HCT116 (cell line): Measurements from ENCODE around the gene ITGAV. TPM values are rescaled to one million over a fixed set of nuclear protein-coding genes. Genes with fewer than 3 reads are reported as not detected.

ENCODE experiments used
- ATAC-seq: fragments of 200-7000 bp; cut with Tn5 transposase; 2 replicates; pipeline ENCODE4 v1.9.1; 2020; ENCODE audit warnings: mild to moderate bottlenecking, moderate library complexity
- BruUV-seq: library from RNA; stranded (reverse); fragments of 400-500 nt; replicated peaks from 2 replicates; lab custom pipeline; 2021; lab: Mats Ljungman, UMichigan
- CTCF ChIA-PET: fragments of 300-600 bp; sonication (Branson Sonifier 250); formaldehyde crosslinking; loops from one replicate; lab custom pipeline; 2021; ENCODE audit warnings: antibody characterized with exemption; lab: Charles Lee
- POLR2A ChIA-PET: fragments of 300-600, 350-600 bp; sonication (Branson Sonifier 250); formaldehyde crosslinking; loops from one replicate; lab custom pipeline; 2021; ENCODE audit warnings: antibody characterized with exemption; lab: Charles Lee
- RAD21 ChIA-PET, 2 experiments: fragments of 300-600 bp; sonication (Branson Sonifier 250); formaldehyde crosslinking; loops; one replicate each; lab custom pipeline; 2023; ENCODE audit warnings: low total read pairs in 2 of 2; ENCODE audit not compliant: uncharacterized antibody in 2 of 2, unreplicated experiment in 2 of 2, low non-redundant PET in 1 of 2; lab: Charles Lee
- DNase-seq: peaks from one replicate; pipeline ENCODE4 v3.0.0-alpha.2; 2010; ENCODE audit warnings: low read depth, low spot score
- H2AFZ ChIP-seq: fragments of 200-600 bp; shearing (Covaris generic), sonication (generic); 2 replicates; pipeline ENCODE4 v1.6.1; 2017; ENCODE audit warnings: low read depth, mixed run types, mixed read lengths, antibody characterized with exemption, low read length; ENCODE audit not compliant: poor library complexity, severe bottlenecking
- H3K27ac ChIP-seq: 2 replicates; pipeline ENCODE4 v1.5.1; 2012; ENCODE audit warnings: low read depth, low read length
- H3K27me3 ChIP-seq: fragments of 200-600 bp; sonication (generic); 2 replicates; pipeline ENCODE4 v1.6.1; 2016; ENCODE audit warnings: mixed run types, low read length, mixed read lengths; ENCODE audit not compliant: insufficient read depth
- H3K36me3 ChIP-seq, 2 experiments: fragments of 200-500 bp in 1 of 2; fragments of 200-600 bp in 1 of 2; sonication (Bioruptor generic) in 1 of 2; sonication (generic) in 1 of 2; 2 replicates each; pipeline versions ENCODE4 v1.5.1 to v1.6.1; 2014 to 2016; ENCODE audit warnings: low read length in 2 of 2, inconsistent platforms in 1 of 2, mixed read lengths in 1 of 2, mixed run types in 1 of 2; ENCODE audit not compliant: insufficient read depth in 2 of 2, control insufficient read depth in 1 of 2
- H3K4me1 ChIP-seq, 2 experiments: fragments of 200-600 bp in 1 of 2; sonication (generic) in 1 of 2; 2 replicates each; pipeline versions ENCODE4 v1.5.1 to v1.6.1; 2012 to 2017; ENCODE audit warnings: low read length in 2 of 2, inconsistent platforms in 1 of 2, mild to moderate bottlenecking in 1 of 2, mixed read lengths in 1 of 2, mixed run types in 1 of 2, moderate library complexity in 1 of 2; ENCODE audit not compliant: insufficient read depth in 2 of 2, control insufficient read depth in 1 of 2
- H3K4me2 ChIP-seq: fragments of 200-600 bp; sonication (generic); 2 replicates; pipeline ENCODE4 v1.6.1; 2017; ENCODE audit warnings: mixed run types, low read length, mixed read lengths
- H3K4me3 ChIP-seq, 2 experiments: fragments of 200-600 bp in 1 of 2; sonication (generic) in 1 of 2; replicated peaks in 1 of 2; 2 replicates each; pipeline ENCODE4 v1.5.1; 2011 to 2016; ENCODE audit warnings: low read length in 2 of 2, control low read depth in 1 of 2, low read depth in 1 of 2, mild to moderate bottlenecking in 1 of 2, mixed read lengths in 1 of 2, mixed run types in 1 of 2
- H3K79me2 ChIP-seq: fragments of 200-600 bp; sonication (generic); 2 replicates; pipeline ENCODE4 v1.6.1; 2017; ENCODE audit warnings: mild to moderate bottlenecking, mixed run types, low read length, moderate library complexity, mixed read lengths; ENCODE audit not compliant: insufficient read depth
- H3K9ac ChIP-seq: fragments of 200-600 bp; sonication (generic); 2 replicates; pipeline ENCODE4 v1.6.1; 2016; ENCODE audit warnings: low read length, mixed read lengths
- H3K9me2 ChIP-seq: fragments of 200-600 bp; sonication (generic), shearing (Covaris generic); 2 replicates; pipeline ENCODE4 v1.6.1; 2017; ENCODE audit warnings: mixed run types, mild to moderate bottlenecking, moderate library complexity; ENCODE audit not compliant: insufficient read depth
- H3K9me3 ChIP-seq, 2 experiments: fragments of 200-500 bp in 1 of 2; fragments of 200-600 bp in 1 of 2; sonication (Bioruptor generic) in 1 of 2; sonication (generic) in 1 of 2; 2 replicates each; pipeline ENCODE4 v1.6.1; 2014 to 2017; ENCODE audit warnings: low read length in 2 of 2, mixed read lengths in 2 of 2, inconsistent platforms in 1 of 2, low read depth in 1 of 2, mild to moderate bottlenecking in 1 of 2, mixed run types in 1 of 2, moderate library complexity in 1 of 2; ENCODE audit not compliant: control insufficient read depth in 1 of 2, insufficient read depth in 1 of 2
- H4K20me1 ChIP-seq: fragments of 200-600 bp; sonication (generic), shearing (Covaris generic); 2 replicates; pipeline ENCODE4 v1.6.1; 2017; ENCODE audit warnings: mixed run types, mild to moderate bottlenecking, moderate library complexity; ENCODE audit not compliant: insufficient read depth
- ATF3 ChIP-seq: IDR thresholded peaks from 2 replicates; pipeline ENCODE4 v1.6.1; 2012
- CBX3 ChIP-seq: IDR thresholded peaks from 2 replicates; pipeline ENCODE4 v1.6.1; 2012; ENCODE audit warnings: low read depth
- CEBPB ChIP-seq: IDR thresholded peaks from 2 replicates; pipeline ENCODE4 v1.6.1; 2012; ENCODE audit warnings: low read depth
- EGR1 ChIP-seq: IDR thresholded peaks from 2 replicates; pipeline ENCODE4 v1.6.1; 2012; ENCODE audit warnings: low read depth
- ELF1 ChIP-seq: IDR thresholded peaks from 2 replicates; pipeline ENCODE4 v1.6.1; 2012; ENCODE audit warnings: low read depth, borderline replicate concordance
- EZH2 ChIP-seq: fragments of 200-600 bp; sonication (generic); IDR thresholded peaks from 2 replicates; pipeline ENCODE4 v1.6.1; 2017; ENCODE audit warnings: antibody characterized with exemption, mixed run types
- FOSL1 ChIP-seq: IDR thresholded peaks from 2 replicates; pipeline ENCODE4 v1.6.1; 2012; ENCODE audit warnings: low read depth
- JUND ChIP-seq: IDR thresholded peaks from 2 replicates; pipeline ENCODE4 v1.6.1; 2012
- POLR2A ChIP-seq: IDR thresholded peaks from 2 replicates; pipeline ENCODE4 v1.7.0; 2011; ENCODE audit warnings: borderline replicate concordance; ENCODE audit not compliant: insufficient read depth, insufficient read length; ENCODE audit errors: extremely low read depth
- POLR2AphosphoS5 ChIP-seq: IDR thresholded peaks from 2 replicates; pipeline ENCODE4 v1.6.1; 2011; ENCODE audit warnings: mild to moderate bottlenecking, low read depth, low read length, moderate library complexity
- RAD21 ChIP-seq: IDR thresholded peaks from 2 replicates; pipeline ENCODE4 v1.6.1; 2012; ENCODE audit warnings: low read depth, mild to moderate bottlenecking
- REST ChIP-seq: IDR thresholded peaks from 2 replicates; pipeline ENCODE4 v1.6.1; 2012; ENCODE audit warnings: low read depth
- SP1 ChIP-seq: IDR thresholded peaks from 2 replicates; pipeline ENCODE4 v1.6.1; 2012; ENCODE audit warnings: low read depth
- SRF ChIP-seq: IDR thresholded peaks from 2 replicates; pipeline ENCODE4 v1.6.1; 2012; ENCODE audit warnings: low read depth
- TCF7L2 ChIP-seq: IDR thresholded peaks from 2 replicates; pipeline ENCODE4 v1.7.0; 2011; ENCODE audit warnings: borderline replicate concordance, inconsistent platforms; ENCODE audit not compliant: insufficient read depth, insufficient read length; ENCODE audit errors: extremely low read depth
- YY1 ChIP-seq: IDR thresholded peaks from 2 replicates; pipeline ENCODE4 v1.6.1; 2011; ENCODE audit warnings: low read length, low read depth, moderate library complexity, mild to moderate bottlenecking; ENCODE audit not compliant: insufficient replicate concordance; ENCODE audit errors: extremely low read depth
- ZFX ChIP-seq: fragments of 450-650 bp; IDR thresholded peaks from 2 replicates; pipeline ENCODE4 v1.6.1; 2017
- ZNF274 ChIP-seq: fragments of 200-500 bp; sonication (Bioruptor generic); IDR thresholded peaks from 2 replicates; pipeline ENCODE4 v1.6.1; 2014; ENCODE audit warnings: mild to moderate bottlenecking, low read depth, low read length, inconsistent platforms
- intact Hi-C: fragments of 100-400 bp; cut with micrococcal nuclease; formaldehyde crosslinking; loops from 2 replicates; pipeline ENCODE4 v1.10.0; 2022
- total RNA-seq: library from RNA; stranded (reverse); gene quantifications from one replicate; pipeline ENCODE4 v1.2.1, GENCODE V29; 2021; ENCODE audit not compliant: unreplicated experiment
- TF ChIP-seq, protein P1 (sequence below): IDR thresholded peaks from 2 replicates; pipeline ENCODE4 v1.6.1; 2011; ENCODE audit warnings: mild to moderate bottlenecking, low read length, moderate library complexity; ENCODE audit not compliant: insufficient replicate concordance; ENCODE audit errors: extremely low read depth
- TF ChIP-seq, protein P2 (sequence below): IDR thresholded peaks from 2 replicates; pipeline ENCODE4 v1.6.1; 2012

The ITGAV gene
- total RNA-seq, 1 experiment from 2014 or later = 36.3 TPM

DNA sequence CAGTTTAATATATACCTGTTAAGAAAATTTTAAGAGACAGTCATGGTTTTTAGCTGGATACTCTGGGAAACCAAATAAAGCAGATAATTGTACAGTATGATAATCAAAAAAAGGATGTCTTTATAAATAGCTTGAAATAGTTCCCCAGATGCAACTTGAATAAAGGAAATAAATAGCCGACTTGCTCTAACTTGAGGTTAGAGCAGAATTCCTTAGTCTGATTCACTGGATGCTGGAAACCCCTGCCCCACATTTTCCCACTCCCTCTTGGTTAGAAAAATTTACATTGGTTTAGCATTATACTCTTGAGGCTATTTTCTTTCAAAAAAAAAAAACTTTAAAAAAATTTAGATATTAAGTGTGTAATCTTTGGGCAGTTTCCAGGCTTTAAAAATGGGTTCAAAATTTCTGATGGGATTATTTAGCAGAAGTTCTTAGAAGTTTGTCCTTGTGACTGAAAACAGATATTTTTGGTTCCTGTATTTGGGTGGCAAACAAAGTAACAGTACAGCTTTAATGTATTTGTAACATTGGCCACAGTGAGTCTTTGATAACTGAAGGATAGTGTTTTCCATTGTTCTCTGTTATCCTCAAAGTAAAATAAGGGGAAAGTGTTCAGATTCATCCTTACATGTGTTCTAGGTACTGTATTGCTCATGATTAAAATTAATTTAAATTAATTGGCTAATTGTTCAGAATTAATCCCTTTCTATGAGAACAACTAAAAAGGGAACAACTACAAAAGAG is 39.6 kb downstream of the ITGAV start:
- Histone ChIP-seq H3K4me1 (no peaks in the 10 kb centered on the region), H3K79me2 (no peaks in the 10 kb centered on the region), H4K20me1 (no peaks in the 10 kb centered on the region), H3K27ac (no peak overlapping the region), H3K9ac (no peak overlapping the region), H3K9me2 (no peaks in the 10 kb centered on the region), H3K27me3 (no peaks in the 10 kb centered on the region), H2AFZ (no peak overlapping the region), H3K4me2 (no peak overlapping the region), H3K4me3 (no peak overlapping the region), H3K36me3 (no peaks in the 10 kb centered on the region), H3K9me3 (no peaks in the 10 kb centered on the region)
- DNase-seq = no peak
- CTCF ChIA-PET = no interaction called here
- POLR2A ChIA-PET = no interaction called here
- no peak for ATAC-seq
- TF ChIP-seq ATF3 (no peak), FOSL1 (no peak), SRF (no peak), ZNF274 (no peak), JUND (no peak), ZFX (no peak), RAD21 (no peak), SP1 (no peak), CBX3 (no peak), EZH2 (no peak), POLR2A (no peak), TCF7L2 (no peak), CEBPB (no peak), ELF1 (no peak), EGR1 (no peak), REST (no peak), YY1 (no peak), POLR2AphosphoS5 (no peak)
- TF ChIP-seq, protein P1, sequence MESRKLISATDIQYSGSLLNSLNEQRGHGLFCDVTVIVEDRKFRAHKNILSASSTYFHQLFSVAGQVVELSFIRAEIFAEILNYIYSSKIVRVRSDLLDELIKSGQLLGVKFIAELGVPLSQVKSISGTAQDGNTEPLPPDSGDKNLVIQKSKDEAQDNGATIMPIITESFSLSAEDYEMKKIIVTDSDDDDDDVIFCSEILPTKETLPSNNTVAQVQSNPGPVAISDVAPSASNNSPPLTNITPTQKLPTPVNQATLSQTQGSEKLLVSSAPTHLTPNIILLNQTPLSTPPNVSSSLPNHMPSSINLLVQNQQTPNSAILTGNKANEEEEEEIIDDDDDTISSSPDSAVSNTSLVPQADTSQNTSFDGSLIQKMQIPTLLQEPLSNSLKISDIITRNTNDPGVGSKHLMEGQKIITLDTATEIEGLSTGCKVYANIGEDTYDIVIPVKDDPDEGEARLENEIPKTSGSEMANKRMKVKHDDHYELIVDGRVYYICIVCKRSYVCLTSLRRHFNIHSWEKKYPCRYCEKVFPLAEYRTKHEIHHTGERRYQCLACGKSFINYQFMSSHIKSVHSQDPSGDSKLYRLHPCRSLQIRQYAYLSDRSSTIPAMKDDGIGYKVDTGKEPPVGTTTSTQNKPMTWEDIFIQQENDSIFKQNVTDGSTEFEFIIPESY = no peak
- TF ChIP-seq, protein P2, sequence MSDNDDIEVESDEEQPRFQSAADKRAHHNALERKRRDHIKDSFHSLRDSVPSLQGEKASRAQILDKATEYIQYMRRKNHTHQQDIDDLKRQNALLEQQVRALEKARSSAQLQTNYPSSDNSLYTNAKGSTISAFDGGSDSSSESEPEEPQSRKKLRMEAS = no peak
- BruUV-seq = no TSS peak
- RAD21 ChIA-PET = interaction anchor here in 1 of 2 experiments (0.7 kb wide), 1 partner anchor 83 kb away, joined by 3 read pairs; no protein-coding TSS in a partner anchor
- intact Hi-C loops = no loop called here
